HG03521 (cell line): Measurements from ENCODE around the gene TBC1D1.

ENCODE experiments used
- ATAC-seq: cut with Tn5 transposase; IDR thresholded peaks from one replicate; pipeline ENCODE4 v1.9.1; 2021; ENCODE audit warnings: mild to moderate bottlenecking, moderate library complexity; ENCODE audit not compliant: unreplicated experiment

The TBC1D1 gene

GRCh38 chr4:37890801-37891259, at the start of gene TBC1D1:
Gene TBC1D1 (plus strand): TSS chr4:37891084. CDS start chr4:37902096, 11,012 bp downstream.
- ATAC-seq, result peak; percentile 11

GRCh38 chr4:37844204-37844603, 46.7 kb upstream of the TBC1D1 start:
- no peak for ATAC-seq

- no peak for ATAC-seq
These were observed 45.7 kb upstream of the TBC1D1 start for GRCh38 chr4:37845201-37845600.

GRCh38 chr4:37847311-37847884, 43.5 kb upstream of the TBC1D1 start:
- no peak for ATAC-seq

- ATAC-seq, result no peak
These were observed 38.5 kb upstream of the TBC1D1 start for GRCh38 chr4:37852376-37852775.

GRCh38 chr4:37858112-37858511, 32.8 kb upstream of the TBC1D1 start:
- ATAC-seq, result no peak

GRCh38 chr4:37858872-37859271, 32.0 kb upstream of the TBC1D1 start:
- no peak for ATAC-seq

GRCh38 chr4:37860266-37860665, 30.6 kb upstream of the TBC1D1 start:
- ATAC-seq, result no peak

- ATAC-seq, result no peak
These were observed 27.9 kb upstream of the TBC1D1 start for GRCh38 chr4:37862961-37863360.

- no peak for ATAC-seq
These were observed 26.1 kb upstream of the TBC1D1 start for GRCh38 chr4:37864786-37865185.

GRCh38 chr4:37865450-37865849, 25.4 kb upstream of the TBC1D1 start:
- no peak for ATAC-seq

- no peak for ATAC-seq
These were observed 23.8 kb upstream of the TBC1D1 start for GRCh38 chr4:37867102-37867501.

- ATAC-seq, result no peak
These were observed 22.6 kb upstream of the TBC1D1 start for GRCh38 chr4:37868238-37868637.

- ATAC-seq, result no peak
These were observed 18.4 kb upstream of the TBC1D1 start for GRCh38 chr4:37872310-37872988.

- no peak for ATAC-seq
These were observed 17.5 kb upstream of the TBC1D1 start for GRCh38 chr4:37873386-37873785.

GRCh38 chr4:37876156-37876555, 14.7 kb upstream of the TBC1D1 start:
- no peak for ATAC-seq

GRCh38 chr4:37879365-37879764, 11.5 kb upstream of the TBC1D1 start:
- no peak for ATAC-seq

- no peak for ATAC-seq
These were observed 9.1 kb upstream of the TBC1D1 start for GRCh38 chr4:37881811-37882210.

- ATAC-seq, result no peak
These were observed 8.1 kb upstream of the TBC1D1 start for GRCh38 chr4:37882665-37883296.

- no peak for ATAC-seq
These were observed 5.9 kb upstream of the TBC1D1 start for GRCh38 chr4:37884855-37885487.

- no peak for ATAC-seq
These were observed 5.4 kb upstream of the TBC1D1 start for GRCh38 chr4:37885496-37885895.
